GM03348 (cell line): Measurements from ENCODE around the gene INPP5A.
A peak's percentile ranks its signal among the peaks of the same experiment; 100 is the strongest.
"Not testable (repeated sequence)": the region's sequence is repeated elsewhere in the genome, so short reads cannot be mapped to it uniquely, and the experiment has no call there.

Experiments used
- DNase-seq: peaks from one replicate; pipeline ENCODE4 v3.0.0; 2012; ENCODE audit warnings: low spot score

The INPP5A gene

DNA sequence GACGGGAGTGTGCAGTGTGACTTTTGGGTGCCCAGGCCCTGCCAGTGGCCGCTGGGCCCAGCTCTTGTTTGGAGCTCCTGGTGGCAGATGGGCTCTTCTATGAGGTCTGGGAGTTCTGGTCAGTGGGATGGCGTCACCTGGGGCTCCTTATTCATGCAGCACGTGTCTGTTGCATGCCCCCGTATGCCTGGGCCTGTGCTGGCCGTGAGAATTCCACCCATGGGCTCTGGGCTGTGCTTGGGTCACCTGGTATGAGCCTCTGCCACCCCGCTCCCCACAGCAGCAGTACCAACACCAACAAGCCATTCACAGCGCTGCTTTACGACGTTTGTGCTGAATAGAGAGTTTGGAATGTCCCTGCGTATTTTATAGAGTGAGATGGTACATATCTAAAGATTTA lies 27.1 kb downstream of the INPP5A start:
- DNase-seq, result no peak

DNA sequence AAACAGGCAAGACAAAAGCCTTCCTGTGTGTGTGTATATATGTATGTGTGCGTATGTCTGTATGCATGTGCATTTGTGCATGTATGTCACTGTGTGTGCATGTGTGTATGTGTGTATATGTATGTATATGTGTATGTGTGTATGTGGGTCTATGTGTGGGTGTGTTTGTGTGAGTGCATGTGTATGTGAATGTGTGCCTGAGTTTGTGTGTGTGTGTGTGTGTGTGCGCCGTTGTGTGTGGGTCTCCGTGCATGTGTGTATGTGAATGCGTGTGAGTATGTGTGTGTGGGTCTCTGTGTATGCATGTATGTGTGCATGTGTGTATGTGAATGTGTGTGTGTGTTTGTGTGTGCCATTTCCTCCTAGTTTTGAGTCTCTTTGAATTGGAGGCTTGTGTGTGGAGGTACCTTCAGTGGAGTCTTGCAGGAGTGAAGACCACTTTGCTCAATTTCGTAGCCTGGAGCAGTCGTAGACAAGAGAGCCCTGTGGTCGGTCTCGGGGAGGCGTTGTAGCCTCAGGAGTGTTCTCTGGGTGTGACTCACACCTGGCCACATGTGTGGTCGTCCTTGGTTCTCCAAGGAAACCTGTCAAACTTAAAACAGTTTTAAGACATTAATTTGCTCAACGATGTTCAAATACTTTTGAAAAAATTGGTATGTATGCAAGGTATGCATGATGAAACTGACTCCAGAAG lies 28.1 kb downstream of the INPP5A start:
- no peak for DNase-seq

DNA sequence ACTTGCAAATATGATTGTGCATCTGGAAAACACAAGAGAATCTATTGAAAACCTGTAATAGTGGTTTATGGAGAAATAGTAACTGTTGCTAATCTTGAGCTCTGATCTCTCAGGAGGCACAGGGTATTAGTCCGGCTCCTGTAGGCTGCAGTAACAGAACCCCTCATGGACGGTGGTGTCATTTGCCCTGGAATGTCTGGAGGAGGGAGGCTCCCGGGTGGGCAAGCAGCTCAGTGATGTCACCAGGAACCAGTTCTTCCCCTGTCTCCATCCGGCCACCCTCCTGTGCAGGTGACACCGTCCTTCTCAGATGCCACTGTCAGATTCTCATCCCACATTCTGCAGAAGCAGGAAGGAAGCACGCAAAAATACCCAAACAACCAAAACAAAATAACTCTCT lies 29.3 kb downstream of the INPP5A start:
- DNase-seq, result no peak

DNA sequence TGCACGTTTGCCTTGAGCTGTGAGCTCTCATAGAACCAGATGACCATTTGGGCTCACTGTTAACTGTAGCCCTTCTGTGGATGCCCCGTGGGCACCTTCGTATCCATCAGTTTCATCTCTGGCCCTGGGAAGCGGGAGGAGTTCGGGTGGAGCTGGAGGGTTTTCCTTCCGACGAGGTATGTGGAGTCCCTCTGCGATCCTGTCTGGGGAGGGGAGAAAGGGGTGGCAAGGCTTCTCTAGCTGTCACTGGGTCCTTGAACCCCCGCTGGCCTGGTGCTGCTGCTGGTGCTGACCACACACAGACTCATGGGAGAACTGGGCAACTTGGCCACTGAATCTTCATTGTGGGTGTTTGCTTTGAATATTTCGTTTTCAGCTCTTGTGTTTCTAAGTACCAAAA lies 32.7 kb downstream of the INPP5A start:
- DNase-seq, result no peak

DNA sequence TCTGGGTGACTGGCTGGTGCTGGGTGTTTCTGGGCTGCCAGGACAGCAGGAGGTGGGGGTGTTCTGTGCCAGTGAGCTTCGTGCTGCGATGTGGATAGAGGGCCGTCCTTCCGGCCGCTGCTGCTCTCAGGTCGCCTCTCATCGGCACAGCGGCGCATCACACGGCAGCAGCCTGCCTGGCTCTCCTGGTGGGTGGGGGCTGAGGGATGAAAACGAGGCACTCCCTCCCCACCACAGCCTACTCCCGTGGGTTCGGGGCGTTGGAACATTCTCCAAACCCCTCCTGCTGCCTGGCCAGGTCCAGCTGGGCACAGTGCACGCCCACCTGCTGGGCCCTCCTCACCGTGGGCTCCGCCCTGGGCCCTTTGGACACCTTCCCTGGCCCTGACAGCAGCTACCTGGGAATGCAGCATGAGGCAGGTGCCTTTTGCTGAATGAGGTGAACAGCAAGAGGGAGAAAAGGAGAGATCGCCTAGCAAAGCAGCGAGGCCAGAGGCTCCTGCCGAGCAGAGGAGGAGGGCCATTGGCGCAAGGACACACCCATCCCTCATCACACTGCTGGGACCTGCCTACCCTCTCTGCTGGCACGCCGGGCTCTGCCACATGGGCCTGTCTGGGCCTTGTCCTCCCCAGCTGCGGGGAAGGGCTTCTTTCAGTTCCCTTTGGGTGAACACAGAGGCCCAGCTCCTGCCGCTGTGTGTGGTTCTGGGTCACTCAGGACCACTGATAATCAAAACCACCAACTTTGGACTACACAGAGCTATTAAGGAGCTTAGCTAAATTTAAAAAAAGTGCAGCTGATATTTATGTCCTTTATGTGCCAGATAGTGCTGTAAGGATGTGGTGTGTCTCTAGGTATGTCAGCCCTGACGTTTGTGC lies 33.4 kb downstream of the INPP5A start:
- no peak for DNase-seq

DNA sequence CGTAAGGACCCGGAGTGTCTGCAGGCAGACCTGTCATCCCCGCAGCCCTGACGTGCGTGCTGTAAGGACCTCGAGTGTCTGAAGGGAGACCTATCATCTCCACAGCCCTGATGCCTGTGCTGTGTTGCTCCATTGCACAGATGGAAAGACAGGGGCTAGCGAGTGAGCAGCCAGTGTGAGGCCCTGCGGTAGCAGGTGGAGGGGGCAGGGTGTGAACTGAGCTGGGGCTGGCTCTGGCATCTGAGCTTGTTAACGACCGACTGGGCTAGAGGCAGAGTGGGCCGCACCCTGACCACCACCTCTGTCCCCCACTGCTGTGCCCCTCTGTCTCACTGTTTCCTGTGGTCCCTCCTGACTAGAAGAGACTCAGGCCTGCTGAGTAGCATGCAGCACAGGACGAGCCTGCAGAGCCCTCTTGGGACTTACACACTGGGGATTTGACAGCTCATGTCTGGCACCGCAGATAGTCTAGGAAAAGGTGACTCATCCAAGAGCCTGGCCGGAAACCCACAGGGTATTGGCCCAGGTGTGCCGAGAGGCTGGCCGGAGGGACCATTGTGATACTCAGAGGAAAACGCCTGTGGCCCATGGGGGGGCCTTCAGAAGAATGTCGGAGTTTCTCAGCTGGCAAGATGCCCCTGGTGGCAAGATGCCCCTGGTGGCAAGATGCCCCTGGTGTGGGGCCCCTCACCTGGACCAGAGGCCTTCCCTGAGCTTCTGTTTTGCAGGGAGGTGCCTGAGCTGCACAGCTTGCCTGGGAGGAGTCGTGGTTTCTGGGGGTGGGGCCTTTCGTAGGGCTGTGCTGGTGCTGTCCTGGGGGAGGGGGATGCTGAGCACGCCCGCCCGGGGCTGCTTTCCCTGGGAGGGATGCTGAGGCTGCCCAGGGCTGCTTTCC lies 34.3 kb downstream of the INPP5A start:
- peak; percentile 87 for DNase-seq

DNA sequence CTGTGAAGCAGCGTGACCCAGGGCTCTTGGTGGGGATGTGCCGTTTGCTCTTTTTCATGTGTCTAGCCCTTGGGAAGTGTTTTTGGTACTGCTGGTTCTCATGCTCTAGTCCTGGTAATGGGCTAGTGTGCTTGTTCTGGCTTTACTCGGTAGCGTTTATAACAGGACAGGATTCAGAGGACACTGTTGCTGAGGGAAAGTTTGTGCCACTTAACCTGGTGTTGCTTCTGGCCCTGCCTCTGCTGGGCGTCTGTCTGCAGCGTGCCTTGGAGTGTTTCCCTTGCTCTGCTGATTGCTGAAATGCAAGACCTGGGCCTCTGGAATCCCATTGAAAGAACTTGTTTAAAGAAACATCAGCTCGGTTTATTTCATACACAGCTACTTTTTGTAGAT lies 35.0 kb downstream of the INPP5A start:
- peak; percentile 43 for DNase-seq

DNA sequence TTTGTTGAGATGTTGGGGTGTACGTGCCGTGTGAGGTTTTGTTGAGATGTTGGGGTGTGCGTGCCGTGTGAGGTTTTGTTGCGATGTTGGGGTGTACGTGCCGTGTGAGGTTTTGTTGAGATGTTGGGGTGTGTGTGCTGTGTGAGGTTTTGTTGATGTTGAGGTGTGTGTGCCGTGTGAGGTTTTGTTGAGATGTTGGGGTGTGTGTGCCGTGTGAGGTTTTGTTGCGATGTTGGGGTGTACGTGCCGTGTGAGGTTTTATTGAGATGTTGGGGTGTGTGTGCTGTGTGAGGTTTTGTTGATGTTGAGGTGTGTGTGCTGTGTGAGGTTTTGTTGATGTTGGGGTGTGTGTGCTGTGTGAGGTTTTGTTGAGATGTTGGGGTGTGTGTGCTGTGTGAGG lies 35.4 kb downstream of the INPP5A start:
- DNase-seq, result not testable (repeated sequence)

DNA sequence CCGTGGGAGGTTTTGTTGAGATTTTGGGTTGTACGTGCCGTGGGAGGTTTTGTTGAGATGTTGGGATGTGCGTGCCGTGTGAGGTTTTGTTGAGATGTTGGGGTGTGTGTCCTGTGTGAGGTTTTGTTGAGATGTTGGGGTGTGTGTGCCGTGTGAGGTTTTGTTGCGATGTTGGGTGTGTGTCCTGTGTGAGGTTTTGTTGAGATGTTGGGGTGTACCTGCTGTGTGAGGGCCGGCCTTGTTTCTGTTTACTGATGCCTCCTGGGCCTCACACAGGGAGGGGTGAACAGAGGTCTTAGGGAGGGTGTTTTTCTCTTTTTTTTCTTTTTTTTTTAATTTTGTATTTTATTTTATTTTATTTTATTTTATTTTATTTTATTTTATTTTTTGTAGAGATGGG lies 36.7 kb downstream of the INPP5A start:
- DNase-seq, result no peak

DNA sequence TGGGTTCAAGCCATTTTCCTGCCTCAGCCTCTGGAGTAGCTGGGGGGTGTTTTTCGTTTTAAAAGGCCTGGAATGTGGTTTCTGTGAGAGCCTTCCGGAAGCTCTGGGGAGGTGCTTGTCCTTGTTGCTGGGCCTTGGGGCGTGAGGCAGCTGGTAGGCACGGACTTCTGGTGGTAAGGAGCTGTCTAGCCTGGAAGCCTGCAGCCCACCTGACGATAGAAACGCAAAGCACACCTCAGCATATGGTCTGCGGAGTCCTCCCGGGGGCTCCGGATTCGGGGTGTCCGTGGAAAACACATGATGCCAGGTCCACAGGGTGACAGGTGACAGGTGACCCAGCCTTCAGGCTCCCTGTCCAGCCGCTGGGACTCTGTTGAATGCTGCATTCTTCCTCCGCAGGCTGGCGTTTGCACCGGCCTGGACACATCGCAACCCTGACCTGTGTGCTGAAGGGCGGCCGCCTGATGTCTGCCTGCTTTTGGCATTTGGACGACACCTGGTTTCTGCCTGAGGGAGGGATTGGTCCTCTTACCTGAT lies 37.3 kb downstream of the INPP5A start:
- no peak for DNase-seq

- no peak for DNase-seq
These were observed 38.0 kb downstream of the INPP5A start for GRCh38 chr10:132575320-132576201.

- no peak for DNase-seq
These were observed 39.2 kb downstream of the INPP5A start for GRCh38 chr10:132576671-132577349.

DNA sequence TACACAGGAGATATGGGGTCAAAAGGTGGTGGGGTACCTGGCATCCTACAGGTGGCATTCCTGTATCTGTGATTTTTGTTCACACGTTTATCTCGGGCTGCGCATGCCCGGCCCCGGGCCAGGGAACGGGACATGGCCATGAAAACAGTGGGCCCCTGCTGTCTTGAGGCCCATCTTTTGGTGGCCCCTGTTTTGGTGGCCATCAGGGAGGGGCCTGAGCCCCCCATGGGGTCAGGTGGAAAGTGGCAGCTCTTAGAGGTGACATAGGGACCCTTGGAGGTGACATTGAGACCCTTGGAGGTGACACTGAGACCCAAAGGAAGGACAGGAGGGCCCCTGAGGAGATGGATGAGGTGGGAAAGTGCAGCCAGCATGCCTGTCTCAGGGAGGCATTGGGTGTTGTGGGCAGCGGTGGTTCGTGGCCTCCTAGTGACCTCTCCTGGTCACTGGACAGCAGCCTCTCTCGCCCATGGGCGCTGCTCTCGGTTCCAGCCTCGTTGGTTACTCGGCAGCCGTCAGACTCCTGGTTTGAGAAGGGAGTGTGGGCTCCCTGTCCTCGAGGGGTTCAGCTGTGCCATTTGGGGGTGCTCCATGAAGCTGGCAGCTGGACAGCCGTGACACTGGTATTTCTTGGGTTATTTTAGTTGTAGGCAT lies 39.9 kb downstream of the INPP5A start:
- DNase-seq, result no peak

GRCh38 chr10:132578287-132578951 lies 40.8 kb downstream of the INPP5A start:
- no peak for DNase-seq

GRCh38 chr10:132579027-132579859 lies 41.7 kb downstream of the INPP5A start:
- no peak for DNase-seq

- no peak for DNase-seq
These were observed 42.6 kb downstream of the INPP5A start for GRCh38 chr10:132580143-132580542.

DNA sequence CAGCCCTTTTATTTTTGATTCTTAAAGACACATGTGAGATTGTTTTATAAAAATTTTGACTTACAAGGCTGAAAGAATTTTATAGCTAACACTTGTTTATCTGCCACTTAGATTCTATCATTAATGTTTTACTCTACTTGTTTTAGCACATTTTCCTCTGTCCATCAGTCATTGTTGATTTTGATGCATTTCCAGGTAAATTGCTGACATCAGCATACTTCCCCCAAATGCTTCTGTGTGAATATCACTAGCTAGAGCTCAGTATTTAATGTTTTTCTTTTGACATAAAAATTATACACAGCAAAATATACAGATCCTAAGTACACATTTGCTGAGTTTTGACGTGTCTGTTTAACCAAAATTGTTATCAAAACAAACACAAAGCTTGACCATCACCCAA lies 43.0 kb downstream of the INPP5A start:
- DNase-seq, result no peak

DNA sequence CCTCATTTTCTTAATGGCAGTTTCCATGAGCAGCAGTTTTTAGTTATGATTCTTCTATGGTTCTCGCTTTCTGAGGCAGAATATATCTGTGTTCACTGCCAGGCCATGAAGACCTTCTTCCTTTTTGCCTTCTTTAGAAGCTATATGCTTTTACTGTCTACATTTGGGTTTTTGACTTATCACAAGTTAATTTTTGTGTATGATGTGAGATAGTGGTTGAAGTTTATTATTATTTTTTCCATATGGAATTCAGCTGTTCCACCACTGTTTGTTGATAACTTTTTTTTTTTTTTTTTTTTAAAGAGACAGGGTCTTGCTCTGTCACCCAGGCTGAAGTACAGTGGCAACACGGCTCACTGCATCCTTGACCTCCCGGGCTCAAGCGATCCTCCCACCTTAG lies 44.5 kb downstream of the INPP5A start:
- DNase-seq, result no peak

GRCh38 chr10:132582771-132583170 lies 45.2 kb downstream of the INPP5A start:
- no peak for DNase-seq
